HepG2 (cell line): ENCODE measurements around the gene NHLRC3. TPM values are rescaled to one million over a fixed set of nuclear protein-coding genes. Genes with fewer than 3 reads are reported as not detected.
A peak's percentile ranks its signal among the peaks of the same experiment; 100 is the strongest.

Experiments
- HNRNPK ChIP-seq: fragments of 200-400 bp; formaldehyde crosslinking; IDR thresholded peaks from 2 replicates; pipeline ENCODE4 v1.6.1; 2018; ENCODE audit warnings: low read length, low read depth, moderate library complexity, mild to moderate bottlenecking; ENCODE audit not compliant: poor library complexity, severe bottlenecking
- KLF6 ChIP-seq: IDR thresholded peaks from 2 replicates; pipeline ENCODE4 v1.8.0; 2016; ENCODE audit warnings: missing biosample characterization, missing genetic modification reagents
- MTA3 ChIP-seq: sonication (generic); formaldehyde crosslinking; IDR thresholded peaks from 2 replicates; pipeline ENCODE4 v1.4.0; 2020; ENCODE audit warnings: missing genetic modification reagents
- MTF1 ChIP-seq: sonication (generic); formaldehyde crosslinking; IDR thresholded peaks from 2 replicates; pipeline ENCODE4 v1.5.0; 2020; ENCODE audit warnings: missing genetic modification reagents
- NFIC ChIP-seq: IDR thresholded peaks from 2 replicates; pipeline ENCODE4 v1.6.1; 2012; ENCODE audit warnings: mild to moderate bottlenecking, low read length, inconsistent platforms
- NONO ChIP-seq, 2 experiments: fragments of 450-650 bp in 1 of 2; sonication (generic) in 1 of 2; formaldehyde crosslinking in 1 of 2; IDR thresholded peaks in 1 of 2; conservative IDR thresholded peaks in 1 of 2; 2 replicates each; pipeline versions ENCODE4 v1.6.1 to v1.8.0; 2017 to 2022; ENCODE audit warnings: mild to moderate bottlenecking in 1 of 2, missing genetic modification reagents in 1 of 2, moderate library complexity in 1 of 2
- NR2F6 ChIP-seq, 2 experiments: IDR thresholded peaks; 2 replicates each; pipeline ENCODE4 v1.6.1; 2016; ENCODE audit warnings: antibody characterized with exemption in 1 of 2, mild to moderate bottlenecking in 1 of 2
- PHF21A ChIP-seq: sonication (generic); formaldehyde crosslinking; IDR thresholded peaks from 2 replicates; pipeline ENCODE4 v1.5.0; 2020; ENCODE audit warnings: mild to moderate bottlenecking, missing genetic modification reagents
- PLSCR1 ChIP-seq: sonication (generic); formaldehyde crosslinking; IDR thresholded peaks from 2 replicates; pipeline ENCODE4 v1.5.0; 2020; ENCODE audit warnings: missing genetic modification reagents, mild to moderate bottlenecking, borderline replicate concordance
- POGZ ChIP-seq: sonication (generic); formaldehyde crosslinking; IDR thresholded peaks from 2 replicates; pipeline ENCODE4 v1.4.0; 2020; ENCODE audit warnings: mild to moderate bottlenecking, missing genetic modification reagents
- TEAD3 ChIP-seq: optimal IDR thresholded peaks from 2 replicates; pipeline ENCODE3; 2016; ENCODE audit warnings: borderline replicate concordance
- TOPORS ChIP-seq: sonication (generic); formaldehyde crosslinking; IDR thresholded peaks from 2 replicates; pipeline ENCODE4 v1.8.0; 2023; ENCODE audit warnings: mild to moderate bottlenecking, missing genetic modification reagents
- ZBTB2 ChIP-seq: sonication (generic); formaldehyde crosslinking; IDR thresholded peaks from 2 replicates; pipeline ENCODE4 v1.8.0; 2022; ENCODE audit warnings: low read depth, missing genetic modification reagents
- ZBTB38 ChIP-seq: sonication (generic); formaldehyde crosslinking; IDR thresholded peaks from 2 replicates; pipeline ENCODE4 v1.5.1; 2020; ENCODE audit warnings: mild to moderate bottlenecking, missing genetic modification reagents
- ZFP90 ChIP-seq: sonication (generic); formaldehyde crosslinking; IDR thresholded peaks from 2 replicates; pipeline ENCODE4 v1.8.0; 2022; ENCODE audit warnings: missing genetic modification reagents, mild to moderate bottlenecking, inconsistent platforms, borderline replicate concordance
- ZNF33A ChIP-seq: sonication (generic); formaldehyde crosslinking; IDR thresholded peaks from 2 replicates; pipeline ENCODE4 v1.5.1; 2020; ENCODE audit warnings: missing genetic modification reagents, mild to moderate bottlenecking, moderate library complexity, borderline replicate concordance
- ZNF530 ChIP-seq: sonication (generic); formaldehyde crosslinking; IDR thresholded peaks from 2 replicates; pipeline ENCODE4 v1.5.0; 2020; ENCODE audit warnings: low read depth, mild to moderate bottlenecking, missing genetic modification reagents
- ZNF713 ChIP-seq: sonication (generic); formaldehyde crosslinking; IDR thresholded peaks from 2 replicates; pipeline ENCODE4 v1.4.0; 2020; ENCODE audit warnings: mild to moderate bottlenecking, missing genetic modification reagents
- ZNF781 ChIP-seq: sonication (generic); formaldehyde crosslinking; IDR thresholded peaks from 2 replicates; pipeline ENCODE4 v1.5.1; 2020; ENCODE audit warnings: borderline replicate concordance, mild to moderate bottlenecking, missing genetic modification reagents; ENCODE audit errors: not compliant biosample characterization
- polyA plus RNA-seq, 8 experiments: library from polyadenylated mRNA; depleted of rRNA in 3 of 8; stranded (reverse) in 7 of 8; unstranded in 1 of 8; fragments of >200 nt; fragmentation: Illumina TruSeq in 4 of 8; extraction: Trizol in 4 of 8; gene quantifications; 2 replicates each; pipeline versions ENCODE4 v1.2.1 to v1.2.3, GENCODE V29; 2011 to 2016; ENCODE audit warnings: low read depth in 4 of 8, missing spikeins in 1 of 8, mixed read lengths in 1 of 8; ENCODE audit not compliant: insufficient read depth in 1 of 8
- total RNA-seq, 5 experiments: library from RNA; depleted of rRNA; stranded (reverse); fragments of >200 nt; fragmentation: Illumina TruSeq; extraction: Trizol; gene quantifications; 2 replicates each; pipeline ENCODE4 v1.2.3, GENCODE V29; 2016; ENCODE audit warnings: low read depth in 1 of 5
- TF ChIP-seq, protein P1 (sequence below): sonication (generic); formaldehyde crosslinking; IDR thresholded peaks from 2 replicates; pipeline ENCODE4 v1.4.0; 2020; ENCODE audit warnings: mild to moderate bottlenecking, missing genetic modification reagents
- TF ChIP-seq, protein P2 (sequence below): sonication (generic); formaldehyde crosslinking; IDR thresholded peaks from 2 replicates; pipeline ENCODE4 v1.9.0; 2021; ENCODE audit warnings: missing genetic modification reagents, borderline replicate concordance
- TF ChIP-seq, protein P3 (sequence below): sonication (generic); formaldehyde crosslinking; IDR thresholded peaks from 2 replicates; pipeline ENCODE4 v1.8.1; 2022; ENCODE audit warnings: low read depth, mild to moderate bottlenecking, missing genetic modification reagents

Gene NHLRC3
- total and polyA plus RNA-seq, 2 of the 13 experiments (the other 11 are each of a cell fraction or from before 2014, with no cell fraction given) = 19.9 to 29.8 TPM

- TF ChIP-seq MTF1 = 0 out of 2 replicates have a peak, but pooled peaks have one; percentile 15
- TF ChIP-seq TEAD3 = peak; percentile 44
- TF ChIP-seq, protein P1, sequence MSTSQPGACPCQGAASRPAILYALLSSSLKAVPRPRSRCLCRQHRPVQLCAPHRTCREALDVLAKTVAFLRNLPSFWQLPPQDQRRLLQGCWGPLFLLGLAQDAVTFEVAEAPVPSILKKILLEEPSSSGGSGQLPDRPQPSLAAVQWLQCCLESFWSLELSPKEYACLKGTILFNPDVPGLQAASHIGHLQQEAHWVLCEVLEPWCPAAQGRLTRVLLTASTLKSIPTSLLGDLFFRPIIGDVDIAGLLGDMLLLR (CRISPR knock-in tag) = no peak
- TF ChIP-seq, protein P2, sequence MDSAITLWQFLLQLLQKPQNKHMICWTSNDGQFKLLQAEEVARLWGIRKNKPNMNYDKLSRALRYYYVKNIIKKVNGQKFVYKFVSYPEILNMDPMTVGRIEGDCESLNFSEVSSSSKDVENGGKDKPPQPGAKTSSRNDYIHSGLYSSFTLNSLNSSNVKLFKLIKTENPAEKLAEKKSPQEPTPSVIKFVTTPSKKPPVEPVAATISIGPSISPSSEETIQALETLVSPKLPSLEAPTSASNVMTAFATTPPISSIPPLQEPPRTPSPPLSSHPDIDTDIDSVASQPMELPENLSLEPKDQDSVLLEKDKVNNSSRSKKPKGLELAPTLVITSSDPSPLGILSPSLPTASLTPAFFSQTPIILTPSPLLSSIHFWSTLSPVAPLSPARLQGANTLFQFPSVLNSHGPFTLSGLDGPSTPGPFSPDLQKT (CRISPR knock-in tag) = no peak
- TF ChIP-seq NONO (IDR thresholded peaks at IDR 0.05) = no peak
- no peak; the same call in 1 of the 2 replicates for TF ChIP-seq NONO (CRISPR knock-in tag; conservative IDR thresholded peaks at IDR 0.05)
- no peak for TF ChIP-seq ZNF530 (CRISPR knock-in tag)
- TF ChIP-seq, protein P3, sequence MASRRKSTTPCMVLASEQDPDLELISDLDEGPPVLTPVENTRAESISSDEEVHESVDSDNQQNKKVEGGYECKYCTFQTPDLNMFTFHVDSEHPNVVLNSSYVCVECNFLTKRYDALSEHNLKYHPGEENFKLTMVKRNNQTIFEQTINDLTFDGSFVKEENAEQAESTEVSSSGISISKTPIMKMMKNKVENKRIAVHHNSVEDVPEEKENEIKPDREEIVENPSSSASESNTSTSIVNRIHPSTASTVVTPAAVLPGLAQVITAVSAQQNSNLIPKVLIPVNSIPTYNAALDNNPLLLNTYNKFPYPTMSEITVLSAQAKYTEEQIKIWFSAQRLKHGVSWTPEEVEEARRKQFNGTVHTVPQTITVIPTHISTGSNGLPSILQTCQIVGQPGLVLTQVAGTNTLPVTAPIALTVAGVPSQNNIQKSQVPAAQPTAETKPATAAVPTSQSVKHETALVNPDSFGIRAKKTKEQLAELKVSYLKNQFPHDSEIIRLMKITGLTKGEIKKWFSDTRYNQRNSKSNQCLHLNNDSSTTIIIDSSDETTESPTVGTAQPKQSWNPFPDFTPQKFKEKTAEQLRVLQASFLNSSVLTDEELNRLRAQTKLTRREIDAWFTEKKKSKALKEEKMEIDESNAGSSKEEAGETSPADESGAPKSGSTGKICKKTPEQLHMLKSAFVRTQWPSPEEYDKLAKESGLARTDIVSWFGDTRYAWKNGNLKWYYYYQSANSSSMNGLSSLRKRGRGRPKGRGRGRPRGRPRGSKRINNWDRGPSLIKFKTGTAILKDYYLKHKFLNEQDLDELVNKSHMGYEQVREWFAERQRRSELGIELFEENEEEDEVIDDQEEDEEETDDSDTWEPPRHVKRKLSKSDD (CRISPR knock-in tag) = no peak
- TF ChIP-seq ZBTB2 (CRISPR knock-in tag) = 0 out of 2 replicates have a peak, but pooled peaks have one; percentile 12
- TF ChIP-seq HNRNPK = no peak
- TF ChIP-seq PLSCR1 = no peak
- TF ChIP-seq ZNF781 (CRISPR knock-in tag) = peak; percentile 32
- no peak; the same call in 1 of the 2 replicates for TF ChIP-seq ZBTB38
- 0 out of 2 replicates have a peak, but pooled peaks have one; percentile 28 for TF ChIP-seq POGZ (CRISPR knock-in tag)
- TF ChIP-seq MTA3 (CRISPR knock-in tag) = no peak
- TF ChIP-seq ZFP90 = peak; percentile 82; the same call in 1 of the 2 replicates
- no peak for TF ChIP-seq NFIC
- TF ChIP-seq PHF21A (CRISPR knock-in tag) = peak; percentile 80; the same call in 1 of the 2 replicates
- TF ChIP-seq NR2F6 (IDR thresholded peaks at IDR 0.05) = no peak; the same call in none of the 2 replicates
- TF ChIP-seq NR2F6 (CRISPR knock-in tag; IDR thresholded peaks at IDR 0.05) = no peak
- TF ChIP-seq KLF6 (CRISPR knock-in tag) = no peak
- no peak for TF ChIP-seq ZNF33A (CRISPR knock-in tag)
- 0 out of 2 replicates have a peak, but pooled peaks have one; percentile 45 for TF ChIP-seq TOPORS (CRISPR knock-in tag)
- TF ChIP-seq ZNF713 = no peak
These were observed at the start of gene NHLRC3, which contains the start of gene PROSER1 (continued) for GRCh38 chr13:39037880-39038568.
